ENCODE measurements around the gene UNK.

Gene UNK

GRCh38 chr17:75821552-75821951 lies 36.9 kb downstream of the UNK start:
- no peak for DNase-seq (ENCODE audit: low read depth)
- TF ChIP-seq CTCF (conservative IDR thresholded peaks at IDR 0.05; ENCODE audit: control insufficient read depth, insufficient read depth, low read depth, low read length): no peak
- no peak overlapping the region for H3K4me3 ChIP-seq (ENCODE audit: control insufficient read depth, low read depth, low read length)

- no peak for DNase-seq (ENCODE audit: low read depth)
- no peak for TF ChIP-seq CTCF (conservative IDR thresholded peaks at IDR 0.05; ENCODE audit: control insufficient read depth, insufficient read depth, low read depth, low read length)
- no peak overlapping the region for H3K4me3 ChIP-seq (ENCODE audit: control insufficient read depth, low read depth, low read length)
Measured at GRCh38 chr17:75822119-75822799, 37.7 kb downstream of the UNK start.

- TF ChIP-seq CTCF (conservative IDR thresholded peaks at IDR 0.05; ENCODE audit: control insufficient read depth, insufficient read depth, low read depth, low read length): no peak
- DNase-seq (ENCODE audit: low read depth): no peak
- no peak overlapping the region for H3K4me3 ChIP-seq (ENCODE audit: control insufficient read depth, low read depth, low read length)
Measured at GRCh38 chr17:75822800-75823166, 38.2 kb downstream of the UNK start.

GRCh38 chr17:75823257-75824041 lies 38.8 kb downstream of the UNK start:
- TF ChIP-seq CTCF (conservative IDR thresholded peaks at IDR 0.05; ENCODE audit: control insufficient read depth, insufficient read depth, low read depth, low read length): no peak
- H3K4me3 ChIP-seq (ENCODE audit: control insufficient read depth, low read depth, low read length): no peak overlapping the region
- DNase-seq (ENCODE audit: low read depth): no peak

- H3K4me3 ChIP-seq (ENCODE audit: control insufficient read depth, low read depth, low read length): no peak overlapping the region
- TF ChIP-seq CTCF (conservative IDR thresholded peaks at IDR 0.05; ENCODE audit: control insufficient read depth, insufficient read depth, low read depth, low read length): no peak
- DNase-seq (ENCODE audit: low read depth): no peak
Measured at GRCh38 chr17:75824050-75824552, 39.5 kb downstream of the UNK start.

GRCh38 chr17:75824666-75825065 lies 40.1 kb downstream of the UNK start:
- TF ChIP-seq CTCF (conservative IDR thresholded peaks at IDR 0.05; ENCODE audit: control insufficient read depth, insufficient read depth, low read depth, low read length): no peak
- no peak overlapping the region for H3K4me3 ChIP-seq (ENCODE audit: control insufficient read depth, low read depth, low read length)
- DNase-seq (ENCODE audit: low read depth): no peak

All from fibroblast of mammary gland (primary cell).